Endothelial cell (in vitro differentiated cells): Measurements from ENCODE around the gene MPLKIP. TPM values are rescaled to one million over a fixed set of nuclear protein-coding genes. Genes with fewer than 3 reads are reported as not detected.

Experiments
- DNase-seq: peaks from one replicate; pipeline ENCODE4 v3.0.0; 2021; ENCODE audit warnings: low spot score
- H3K27ac Mint-ChIP-seq: one replicate; pipeline ENCODE4 v1.8.0; 2021; ENCODE audit warnings: mixed read lengths, inconsistent platforms; ENCODE audit not compliant: unreplicated experiment
- H3K27me3 Mint-ChIP-seq: one replicate; pipeline ENCODE4 v1.8.0; 2021; ENCODE audit warnings: mild to moderate bottlenecking, moderate library complexity, mixed read lengths, inconsistent platforms; ENCODE audit not compliant: unreplicated experiment
- H3K36me3 Mint-ChIP-seq: one replicate; pipeline ENCODE4 v1.8.0; 2021; ENCODE audit warnings: mild to moderate bottlenecking, low read depth, mixed read lengths, inconsistent platforms; ENCODE audit not compliant: unreplicated experiment
- H3K4me1 Mint-ChIP-seq: one replicate; pipeline ENCODE4 v1.8.0; 2021; ENCODE audit warnings: mild to moderate bottlenecking, mixed read lengths, inconsistent platforms; ENCODE audit not compliant: unreplicated experiment
- H3K4me3 Mint-ChIP-seq: one replicate; pipeline ENCODE4 v1.8.0; 2021; ENCODE audit warnings: mild to moderate bottlenecking, mixed read lengths, inconsistent platforms; ENCODE audit not compliant: unreplicated experiment
- H3K9me3 Mint-ChIP-seq: one replicate; pipeline ENCODE4 v1.8.0; 2021; ENCODE audit warnings: mixed read lengths, inconsistent platforms; ENCODE audit not compliant: unreplicated experiment
- total RNA-seq: library from RNA; stranded (reverse); fragmentation: NEBNext Ultra II Directional; extraction: Animal tissue kit (Norgen Biotek cat#: 25700); gene quantifications from one replicate; pipeline ENCODE4 v1.2.1, GENCODE V29; 2021; ENCODE audit not compliant: unreplicated experiment
- TF ChIP-seq, protein P1 (sequence below): fragments of 200-600 bp; sonication (generic); IDR thresholded peaks from one replicate; pipeline ENCODE4 v1.5.0; 2021; ENCODE audit warnings: antibody characterized with exemption; ENCODE audit not compliant: unreplicated experiment

The MPLKIP gene
- total RNA-seq, 1 donor from 2014 or later = 25.0 TPM

DNA sequence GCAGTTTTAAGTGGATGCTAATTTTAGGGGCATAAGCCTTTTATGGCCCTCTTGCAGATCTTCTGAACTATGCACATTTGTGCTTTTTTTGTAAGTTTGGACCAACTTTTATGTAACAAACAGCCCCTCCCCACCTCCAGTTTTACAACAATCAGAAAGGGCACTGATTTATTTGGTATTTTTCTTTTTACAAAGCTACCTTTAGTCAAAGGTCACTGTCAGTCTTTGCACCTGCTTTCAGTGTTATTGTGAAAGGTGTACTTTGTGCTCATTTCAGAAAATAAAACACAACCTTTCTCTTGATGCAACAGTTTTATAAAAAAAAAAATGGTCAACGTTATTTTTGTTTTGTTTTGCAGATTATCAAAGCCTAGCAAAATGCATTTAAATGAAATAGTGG lies 39.2 kb downstream of the MPLKIP start:
- H3K27ac Mint-ChIP-seq = no peak overlapping the region
- H3K27me3 Mint-ChIP-seq = no peaks in the 10 kb centered on the region

DNA sequence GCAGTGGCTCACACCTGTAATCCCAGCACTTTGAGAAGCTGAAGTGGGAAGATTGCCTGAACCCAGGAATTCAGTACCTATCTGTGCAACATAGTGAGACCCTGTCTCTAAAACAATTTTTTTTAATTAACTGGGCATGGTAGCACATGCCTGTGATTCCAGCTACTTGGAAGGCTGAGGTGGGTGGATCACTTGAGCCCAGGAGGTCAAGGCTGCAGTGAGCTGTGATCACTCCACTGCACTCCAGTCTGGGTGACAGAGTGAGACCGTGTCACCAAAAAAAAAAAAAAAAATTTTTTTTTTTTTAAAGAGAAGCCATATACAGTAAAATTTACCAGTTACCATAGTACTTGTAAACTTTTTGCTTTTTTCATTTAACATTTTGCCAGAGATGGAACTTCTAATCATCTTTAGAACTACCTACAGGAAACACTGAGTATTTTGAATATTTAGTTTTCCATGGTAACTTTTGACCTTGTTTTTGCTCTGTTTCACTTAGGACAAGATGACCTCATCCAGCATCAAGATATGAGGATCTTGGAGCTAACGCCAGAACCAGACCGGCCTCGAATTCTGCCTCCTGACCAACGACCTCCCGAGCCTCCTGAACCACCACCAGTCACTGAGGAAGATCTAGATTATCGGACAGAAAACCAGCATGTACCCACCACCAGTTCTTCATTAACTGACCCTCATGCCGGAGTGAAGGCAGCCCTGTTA lies 40.6 kb downstream of the MPLKIP start:
- Mint-ChIP-seq H3K4me1 (no peaks in the 10 kb centered on the region), H3K27me3 (no peaks in the 10 kb centered on the region), H3K9me3 (no peaks in the 10 kb centered on the region), H3K4me3 (no peak overlapping the region), H3K36me3 (peaks cover 26% of the 10 kb centered on the region), H3K27ac (no peak overlapping the region)
- TF ChIP-seq, protein P1, sequence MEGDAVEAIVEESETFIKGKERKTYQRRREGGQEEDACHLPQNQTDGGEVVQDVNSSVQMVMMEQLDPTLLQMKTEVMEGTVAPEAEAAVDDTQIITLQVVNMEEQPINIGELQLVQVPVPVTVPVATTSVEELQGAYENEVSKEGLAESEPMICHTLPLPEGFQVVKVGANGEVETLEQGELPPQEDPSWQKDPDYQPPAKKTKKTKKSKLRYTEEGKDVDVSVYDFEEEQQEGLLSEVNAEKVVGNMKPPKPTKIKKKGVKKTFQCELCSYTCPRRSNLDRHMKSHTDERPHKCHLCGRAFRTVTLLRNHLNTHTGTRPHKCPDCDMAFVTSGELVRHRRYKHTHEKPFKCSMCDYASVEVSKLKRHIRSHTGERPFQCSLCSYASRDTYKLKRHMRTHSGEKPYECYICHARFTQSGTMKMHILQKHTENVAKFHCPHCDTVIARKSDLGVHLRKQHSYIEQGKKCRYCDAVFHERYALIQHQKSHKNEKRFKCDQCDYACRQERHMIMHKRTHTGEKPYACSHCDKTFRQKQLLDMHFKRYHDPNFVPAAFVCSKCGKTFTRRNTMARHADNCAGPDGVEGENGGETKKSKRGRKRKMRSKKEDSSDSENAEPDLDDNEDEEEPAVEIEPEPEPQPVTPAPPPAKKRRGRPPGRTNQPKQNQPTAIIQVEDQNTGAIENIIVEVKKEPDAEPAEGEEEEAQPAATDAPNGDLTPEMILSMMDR = no peak
- no peak for DNase-seq

More for the DNA sequence above, 39.2 kb downstream of the MPLKIP start:
- Mint-ChIP-seq H3K36me3 (peaks cover 20% of the 10 kb centered on the region), H3K4me3 (no peak overlapping the region), H3K4me1 (no peaks in the 10 kb centered on the region), H3K9me3 (no peaks in the 10 kb centered on the region)
- TF ChIP-seq, protein P1 = no peak
- no peak for DNase-seq

DNA sequence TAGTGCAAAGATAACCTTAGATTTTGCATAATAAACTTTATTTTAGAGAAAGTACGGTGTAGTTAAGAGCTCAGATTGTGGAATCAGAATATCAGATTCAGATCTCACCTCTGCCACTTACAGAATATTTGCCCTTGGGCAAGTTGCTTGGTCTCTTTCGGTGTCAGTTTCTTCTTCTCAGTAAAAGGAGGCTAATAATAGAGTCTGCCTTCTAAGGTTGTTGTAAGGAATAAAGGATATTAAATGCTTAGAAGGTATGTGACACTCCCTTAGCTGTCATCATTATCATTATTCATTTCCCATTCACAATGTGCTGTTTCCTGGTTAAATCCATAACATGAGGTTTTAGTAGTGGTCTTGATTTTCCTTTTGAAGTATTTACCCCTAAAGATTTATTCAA lies 42.2 kb downstream of the MPLKIP start:
- Mint-ChIP-seq H3K4me3 (no peak overlapping the region), H3K36me3 (peaks cover 32% of the 10 kb centered on the region), H3K27ac (no peak overlapping the region), H3K4me1 (no peaks in the 10 kb centered on the region), H3K9me3 (no peaks in the 10 kb centered on the region), H3K27me3 (no peaks in the 10 kb centered on the region)
- TF ChIP-seq, protein P1 = no peak
- no peak for DNase-seq

DNA sequence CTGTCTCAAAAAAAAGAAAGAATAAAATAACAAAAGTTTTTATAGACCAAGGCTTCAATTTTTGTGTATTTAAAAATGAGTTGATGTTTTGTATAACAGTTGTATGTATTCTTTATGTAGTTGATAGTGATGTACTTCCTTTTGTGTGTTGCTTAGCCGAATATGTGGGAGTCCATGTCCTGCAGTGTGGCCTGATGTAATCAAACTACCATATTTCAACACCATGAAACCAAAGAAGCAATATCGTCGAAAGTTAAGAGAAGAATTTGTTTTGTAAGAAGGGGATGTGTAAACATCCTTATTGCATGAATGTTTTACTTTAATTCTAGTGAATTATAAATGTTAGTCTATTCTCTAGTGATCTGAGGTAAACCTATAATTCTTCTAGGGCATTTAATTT lies 56.6 kb downstream of the MPLKIP start:
- DNase-seq = no peak
- TF ChIP-seq, protein P1 = no peak
- no peaks in the 10 kb centered on the region for H3K27me3 Mint-ChIP-seq
- H3K27ac Mint-ChIP-seq = no peak overlapping the region
- H3K4me3 Mint-ChIP-seq = no peak overlapping the region
- no peaks in the 10 kb centered on the region for H3K4me1 Mint-ChIP-seq
- no peaks in the 10 kb centered on the region for H3K36me3 Mint-ChIP-seq
- H3K9me3 Mint-ChIP-seq = no peaks in the 10 kb centered on the region

Other genes with a start within 250 kb of the MPLKIP start
- gene CDK13, start 184.4 kb downstream of the MPLKIP start, total RNA-seq = 52.9 TPM
- 1.6 TPM for gene SUGCT, start 383 bp upstream of the MPLKIP start, total RNA-seq